T-helper 1 cell treated with Interleukin-12 subunit alpha and Interleukin-12 subunit beta and Interleukin-4 antibody, amounts not matched to agents 30 μg/mL and 1 μg/mL, for 36 hours (primary cell): Measurements from ENCODE around the gene SLIT3.

Experiments
- H3K27ac Mint-ChIP-seq: one replicate; pipeline ENCODE4 v1.8.0; 2021; ENCODE audit warnings: mild to moderate bottlenecking, mixed read lengths
- H3K27me3 Mint-ChIP-seq: one replicate; pipeline ENCODE4 v1.8.0; 2021; ENCODE audit warnings: low read depth, mixed read lengths
- H3K36me3 Mint-ChIP-seq: one replicate; pipeline ENCODE4 v1.8.0; 2021; ENCODE audit warnings: low read depth, mixed read lengths
- H3K4me1 Mint-ChIP-seq: one replicate; pipeline ENCODE4 v1.8.0; 2021; ENCODE audit warnings: low read depth, mixed read lengths
- H3K4me3 Mint-ChIP-seq: one replicate; pipeline ENCODE4 v1.8.0; 2021; ENCODE audit warnings: mild to moderate bottlenecking, moderate library complexity, mixed read lengths
- H3K9me3 Mint-ChIP-seq: one replicate; pipeline ENCODE4 v1.8.0; 2021; ENCODE audit warnings: mixed read lengths

SLIT3 gene

DNA sequence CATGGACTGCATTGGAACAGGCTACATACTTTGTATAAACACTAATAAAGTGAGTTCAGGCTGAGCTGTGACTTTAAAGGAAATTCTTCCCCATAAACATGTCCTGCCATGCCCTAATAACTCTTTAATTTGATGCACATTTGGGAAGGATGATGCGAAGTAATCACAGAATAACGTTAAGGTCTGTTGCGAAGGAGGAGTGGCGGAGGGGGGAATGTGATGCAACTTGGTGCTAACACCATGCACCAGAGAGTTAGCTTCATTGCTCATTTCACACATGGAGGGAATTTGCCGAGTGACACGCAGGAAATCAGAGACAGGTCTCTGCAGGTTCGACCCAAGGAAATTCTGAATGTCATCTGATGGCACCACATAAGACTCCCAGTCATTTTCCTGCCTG, 32.9 kb downstream of the SLIT3 start:
- Mint-ChIP-seq H3K36me3 (no peaks in the 10 kb centered on the region), H3K4me1 (no peaks in the 10 kb centered on the region), H3K27me3 (peaks cover 3% of the 10 kb centered on the region), H3K4me3 (no peak overlapping the region), H3K9me3 (no peaks in the 10 kb centered on the region), H3K27ac (no peak overlapping the region)

DNA sequence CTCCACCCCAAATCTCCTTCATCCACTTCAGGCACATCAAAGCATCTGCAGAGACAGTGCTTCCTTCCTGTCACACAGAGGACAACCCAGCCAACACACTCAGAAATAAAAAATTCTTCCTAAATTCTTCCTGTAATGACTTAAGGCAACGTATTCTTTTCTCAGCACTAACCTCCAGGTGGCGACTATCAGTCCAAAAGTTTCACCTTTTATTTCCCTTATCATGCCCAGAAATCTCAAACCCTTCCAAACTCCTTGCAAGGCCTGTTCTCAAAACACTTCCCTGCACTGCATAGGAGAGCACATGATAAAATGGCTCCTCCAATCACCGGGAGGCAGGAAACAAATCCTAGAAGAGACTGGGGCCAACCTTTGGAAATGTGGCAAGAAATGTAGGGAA, 35.1 kb downstream of the SLIT3 start:
- no peaks in the 10 kb centered on the region for H3K9me3 Mint-ChIP-seq
- peaks cover 3% of the 10 kb centered on the region for H3K27me3 Mint-ChIP-seq
- H3K4me1 Mint-ChIP-seq: no peaks in the 10 kb centered on the region
- no peaks in the 10 kb centered on the region for H3K36me3 Mint-ChIP-seq
- H3K4me3 Mint-ChIP-seq: no peak overlapping the region
- H3K27ac Mint-ChIP-seq: no peak overlapping the region

DNA sequence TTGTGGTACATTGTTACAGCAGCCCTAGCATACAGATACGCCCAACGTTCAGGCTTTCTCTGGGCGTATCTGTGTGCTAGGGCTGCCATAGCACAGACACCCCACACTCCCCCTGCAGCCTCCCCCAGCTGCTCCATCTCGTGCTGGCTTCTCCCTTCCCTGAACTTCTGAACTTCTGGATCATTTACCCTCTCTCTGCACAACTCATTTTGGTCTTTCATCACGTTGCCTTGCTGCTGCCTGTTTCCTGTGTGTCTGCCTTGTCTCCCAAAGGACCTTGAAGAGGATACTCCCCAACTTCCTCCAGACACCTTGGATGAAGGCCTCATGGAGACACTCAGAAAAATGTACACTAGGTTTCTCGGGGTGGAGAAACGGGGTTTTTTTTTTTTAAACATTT, 37.3 kb downstream of the SLIT3 start:
- peaks cover 3% of the 10 kb centered on the region for H3K27me3 Mint-ChIP-seq
- H3K9me3 Mint-ChIP-seq: no peaks in the 10 kb centered on the region
- no peaks in the 10 kb centered on the region for H3K4me1 Mint-ChIP-seq
- no peaks in the 10 kb centered on the region for H3K36me3 Mint-ChIP-seq
- H3K4me3 Mint-ChIP-seq: no peak overlapping the region
- no peak overlapping the region for H3K27ac Mint-ChIP-seq

DNA sequence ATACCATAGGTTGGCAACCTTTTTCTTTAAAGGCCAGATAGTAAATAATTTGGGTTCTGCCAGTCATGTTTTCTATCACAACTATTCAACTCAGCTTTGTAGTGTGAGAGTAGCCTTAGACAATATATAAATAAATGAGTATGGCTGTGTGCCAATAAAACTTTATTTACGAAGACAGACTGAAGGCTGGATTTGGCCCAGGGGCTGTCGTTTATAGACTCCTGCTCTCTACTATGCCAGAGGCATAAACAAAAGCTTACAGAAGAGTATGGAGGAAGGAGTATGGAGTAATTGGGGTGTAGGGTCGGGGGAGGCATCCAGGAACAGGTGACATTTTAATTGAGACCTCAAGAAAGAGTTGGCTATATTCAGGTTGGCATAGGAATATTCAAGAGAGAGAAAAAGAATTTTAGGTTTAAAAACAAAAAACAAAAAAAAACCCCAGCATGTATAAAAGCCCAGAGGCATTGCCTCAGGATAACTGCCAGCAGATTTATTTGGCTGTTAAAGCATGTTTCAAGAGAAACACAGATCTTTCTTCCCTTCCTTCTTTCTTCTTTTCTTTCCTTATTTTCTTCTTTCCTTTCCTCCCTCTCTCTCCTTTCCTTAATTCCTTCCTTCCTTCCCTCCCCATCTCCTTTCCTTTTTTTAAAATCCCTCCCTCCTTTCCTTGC, 39.9 kb downstream of the SLIT3 start:
- H3K9me3 Mint-ChIP-seq: no peaks in the 10 kb centered on the region
- no peaks in the 10 kb centered on the region for H3K36me3 Mint-ChIP-seq
- H3K4me3 Mint-ChIP-seq: no peak overlapping the region
- H3K4me1 Mint-ChIP-seq: no peaks in the 10 kb centered on the region
- no peaks in the 10 kb centered on the region for H3K27me3 Mint-ChIP-seq
- H3K27ac Mint-ChIP-seq: no peak overlapping the region

DNA sequence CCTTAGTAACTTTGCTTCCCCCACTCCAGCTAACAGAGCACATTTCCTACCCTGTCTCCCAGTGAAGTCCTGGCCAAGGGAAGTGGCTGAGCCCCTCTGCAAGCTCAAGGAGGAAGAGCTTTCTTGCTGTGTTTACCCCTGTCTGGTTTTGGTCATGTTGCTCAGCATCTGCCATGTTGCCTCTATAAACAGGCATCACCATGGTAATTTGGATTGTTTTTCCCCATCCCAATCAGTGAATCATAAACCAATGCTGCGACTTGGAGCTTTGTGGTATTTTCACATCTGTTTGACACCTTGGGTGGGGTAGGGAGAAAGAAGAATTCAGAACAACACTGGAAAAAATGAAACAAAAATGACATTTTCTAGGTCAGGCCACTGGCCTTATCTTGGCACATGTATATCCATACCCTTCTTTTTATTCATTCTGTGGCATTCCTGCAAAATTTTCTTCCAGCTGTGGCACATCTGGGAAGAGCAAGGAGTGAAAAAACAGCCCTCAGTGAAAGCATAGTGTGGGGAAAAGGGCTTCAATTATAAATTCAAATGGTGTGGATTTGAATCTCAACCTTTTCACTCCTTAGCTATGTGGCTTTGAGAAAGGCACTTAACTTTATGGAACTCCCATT, 42.5 kb downstream of the SLIT3 start:
- no peaks in the 10 kb centered on the region for H3K4me1 Mint-ChIP-seq
- H3K9me3 Mint-ChIP-seq: no peaks in the 10 kb centered on the region
- no peak overlapping the region for H3K4me3 Mint-ChIP-seq
- no peaks in the 10 kb centered on the region for H3K36me3 Mint-ChIP-seq
- H3K27me3 Mint-ChIP-seq: no peaks in the 10 kb centered on the region
- H3K27ac Mint-ChIP-seq: no peak overlapping the region

DNA sequence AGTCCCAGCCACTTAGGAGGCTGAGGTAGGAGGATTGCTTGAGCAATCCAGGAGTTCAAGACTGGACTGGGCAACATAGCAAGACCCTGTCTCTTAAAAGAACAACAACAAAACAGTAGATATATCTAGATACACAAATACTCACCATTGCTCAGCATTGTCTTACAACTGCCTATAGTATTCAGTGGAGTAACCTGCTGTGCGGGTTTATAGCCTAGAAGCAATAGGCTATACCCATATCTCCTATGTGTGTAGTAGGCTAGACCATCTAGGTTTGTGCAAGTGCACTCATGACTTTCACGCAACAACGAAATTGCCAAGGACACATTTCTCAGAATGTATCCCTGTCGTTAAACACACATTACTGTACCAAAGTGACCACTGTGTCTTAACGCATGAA, 44.7 kb downstream of the SLIT3 start:
- Mint-ChIP-seq H3K27ac (no peak overlapping the region), H3K27me3 (no peaks in the 10 kb centered on the region), H3K36me3 (no peaks in the 10 kb centered on the region), H3K4me3 (no peak overlapping the region), H3K9me3 (no peaks in the 10 kb centered on the region), H3K4me1 (no peaks in the 10 kb centered on the region)

DNA sequence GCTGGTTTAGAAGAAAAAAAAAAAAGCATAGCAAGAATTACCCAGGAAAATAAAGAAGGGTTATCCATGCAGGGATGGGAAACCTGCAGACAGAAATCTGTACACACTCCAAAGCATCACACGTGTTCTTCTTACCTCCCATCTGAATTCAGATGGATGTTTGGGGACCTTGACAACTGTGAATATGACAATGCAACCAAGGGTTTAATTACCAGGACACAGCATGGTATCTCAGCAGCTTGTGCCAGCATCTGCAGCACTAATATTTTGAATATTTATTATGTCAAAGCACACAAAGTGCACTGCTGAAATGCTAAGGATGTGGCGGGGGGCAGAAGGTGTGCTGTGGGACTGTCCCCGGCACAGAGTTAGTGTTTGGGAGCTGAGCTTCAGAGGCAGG, 47.9 kb downstream of the SLIT3 start:
- H3K4me1 Mint-ChIP-seq: no peaks in the 10 kb centered on the region
- no peak overlapping the region for H3K27ac Mint-ChIP-seq
- H3K27me3 Mint-ChIP-seq: no peaks in the 10 kb centered on the region
- H3K36me3 Mint-ChIP-seq: no peaks in the 10 kb centered on the region
- no peaks in the 10 kb centered on the region for H3K9me3 Mint-ChIP-seq
- no peak overlapping the region for H3K4me3 Mint-ChIP-seq

DNA sequence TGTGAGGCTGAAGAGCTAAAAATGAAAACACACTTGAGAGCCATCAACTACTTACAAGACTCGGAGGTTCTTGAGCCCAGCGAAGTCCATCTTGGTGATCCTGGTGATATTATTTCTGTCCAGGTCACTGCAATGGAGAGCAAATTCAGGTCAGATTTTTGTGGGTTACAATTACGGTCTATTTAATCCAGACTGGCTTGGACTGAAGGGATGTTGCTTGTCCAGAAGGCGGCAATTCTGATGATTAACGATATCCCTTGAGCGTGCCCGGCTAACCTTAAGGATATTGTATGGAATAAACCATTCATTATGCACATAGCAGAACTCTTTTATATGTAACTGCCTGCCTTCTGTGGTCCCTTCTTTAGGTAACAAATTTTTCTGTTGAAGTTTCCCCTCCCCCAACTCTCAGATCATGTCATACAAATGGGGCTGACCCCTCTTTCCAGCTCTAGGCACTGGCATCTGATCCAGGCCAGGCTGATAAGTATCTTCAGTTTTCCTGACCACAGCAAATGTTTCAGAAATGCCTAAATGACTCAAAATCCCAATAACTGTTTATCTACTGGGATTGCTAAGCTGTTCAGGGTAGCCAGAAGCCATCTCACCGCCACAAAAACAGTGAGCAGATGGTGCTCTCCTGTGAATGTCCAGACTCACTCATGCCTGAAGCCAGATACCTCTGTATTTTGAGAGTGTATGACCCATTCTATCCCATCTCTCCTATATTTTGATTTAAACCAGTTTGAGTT, 49.4 kb downstream of the SLIT3 start:
- Mint-ChIP-seq H3K9me3 (no peaks in the 10 kb centered on the region), H3K27me3 (no peaks in the 10 kb centered on the region), H3K27ac (no peak overlapping the region), H3K36me3 (no peaks in the 10 kb centered on the region), H3K4me3 (no peak overlapping the region), H3K4me1 (no peaks in the 10 kb centered on the region)

DNA sequence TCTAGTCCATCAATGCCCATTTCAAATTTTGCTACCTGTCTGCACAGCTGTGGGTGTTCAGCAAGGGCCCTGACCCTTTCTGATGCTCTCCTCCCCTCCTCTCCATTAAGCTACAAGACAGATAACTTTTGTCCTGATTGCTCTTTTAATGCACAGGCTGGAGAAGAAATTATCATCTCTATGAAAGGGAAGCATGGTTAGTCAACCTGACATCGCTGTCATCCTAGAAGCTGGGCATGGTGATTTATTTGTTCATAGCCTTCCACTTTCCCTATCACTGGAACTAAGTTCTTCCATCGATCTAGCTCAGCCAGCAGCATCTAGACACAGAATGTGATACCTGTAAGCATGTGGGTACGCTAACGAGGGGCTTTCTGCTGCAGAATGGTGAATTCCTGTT, 50.1 kb downstream of the SLIT3 start:
- no peak overlapping the region for H3K4me3 Mint-ChIP-seq
- H3K9me3 Mint-ChIP-seq: no peaks in the 10 kb centered on the region
- H3K27ac Mint-ChIP-seq: no peak overlapping the region
- H3K27me3 Mint-ChIP-seq: no peaks in the 10 kb centered on the region
- no peaks in the 10 kb centered on the region for H3K36me3 Mint-ChIP-seq
- no peaks in the 10 kb centered on the region for H3K4me1 Mint-ChIP-seq

DNA sequence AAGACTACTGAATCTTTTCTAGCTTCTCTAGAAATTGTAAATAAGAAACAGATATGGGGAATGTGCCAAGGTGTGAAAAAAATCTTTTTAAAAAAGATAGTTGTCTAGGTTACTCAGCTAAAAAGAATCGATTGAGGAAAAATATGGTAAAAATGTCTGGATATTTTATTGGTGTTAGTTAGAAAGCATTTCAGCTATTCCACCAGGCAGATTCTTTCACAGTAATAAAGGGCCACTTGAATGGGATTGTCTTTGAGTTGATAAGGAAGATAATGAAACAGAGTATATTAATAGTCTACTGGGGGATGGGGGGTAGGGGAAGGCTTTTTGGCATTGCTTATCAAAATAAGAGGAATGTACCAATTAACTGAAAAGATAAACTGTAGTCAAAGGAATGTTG, 51.9 kb downstream of the SLIT3 start:
- Mint-ChIP-seq H3K27me3 (no peaks in the 10 kb centered on the region), H3K4me3 (no peak overlapping the region), H3K9me3 (no peaks in the 10 kb centered on the region), H3K27ac (no peak overlapping the region), H3K36me3 (no peaks in the 10 kb centered on the region), H3K4me1 (no peaks in the 10 kb centered on the region)

DNA sequence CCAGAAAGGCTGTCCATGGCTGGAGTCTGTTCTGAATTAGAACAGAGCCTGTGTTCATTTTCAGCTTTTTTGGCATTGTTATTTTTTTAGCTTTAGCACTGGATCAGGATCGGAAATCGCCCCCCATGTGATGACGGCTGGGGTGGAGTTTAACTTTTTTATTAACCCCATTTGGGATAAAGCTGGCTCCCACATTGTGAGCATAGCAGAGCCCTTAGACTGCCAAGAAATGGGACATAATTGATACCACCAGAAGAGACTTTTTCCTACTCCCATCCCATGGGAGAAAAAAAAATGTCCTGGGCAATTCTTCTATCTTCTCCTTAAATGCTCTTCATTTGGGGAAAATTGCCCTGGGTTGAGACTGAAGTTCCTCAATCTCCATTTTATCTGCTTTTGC, 52.4 kb downstream of the SLIT3 start:
- no peaks in the 10 kb centered on the region for H3K4me1 Mint-ChIP-seq
- H3K27ac Mint-ChIP-seq: no peak overlapping the region
- no peaks in the 10 kb centered on the region for H3K27me3 Mint-ChIP-seq
- no peaks in the 10 kb centered on the region for H3K9me3 Mint-ChIP-seq
- H3K36me3 Mint-ChIP-seq: no peaks in the 10 kb centered on the region
- no peak overlapping the region for H3K4me3 Mint-ChIP-seq

DNA sequence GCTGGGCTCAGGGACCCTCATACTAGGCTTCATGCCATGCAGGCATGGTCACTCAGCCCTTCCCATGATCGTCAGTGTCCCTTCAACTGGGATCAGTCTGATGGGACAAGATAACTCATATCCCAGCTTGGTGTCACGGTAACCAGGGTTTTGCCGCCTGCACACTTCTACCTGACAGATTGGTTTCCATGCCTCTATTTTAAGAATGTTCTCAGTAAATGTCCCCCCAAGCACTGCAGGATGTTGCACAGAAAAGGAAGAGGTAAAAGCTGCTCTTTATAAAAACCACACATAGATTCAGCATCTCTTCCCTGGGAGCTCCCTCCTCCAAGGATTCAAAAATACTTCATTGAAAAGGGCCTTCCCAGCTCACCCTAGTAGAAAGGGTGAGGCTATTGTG, 56.1 kb downstream of the SLIT3 start:
- Mint-ChIP-seq H3K4me3 (no peak overlapping the region), H3K4me1 (no peaks in the 10 kb centered on the region), H3K9me3 (peaks cover 6% of the 10 kb centered on the region), H3K27ac (no peak overlapping the region), H3K36me3 (no peaks in the 10 kb centered on the region), H3K27me3 (no peaks in the 10 kb centered on the region)

DNA sequence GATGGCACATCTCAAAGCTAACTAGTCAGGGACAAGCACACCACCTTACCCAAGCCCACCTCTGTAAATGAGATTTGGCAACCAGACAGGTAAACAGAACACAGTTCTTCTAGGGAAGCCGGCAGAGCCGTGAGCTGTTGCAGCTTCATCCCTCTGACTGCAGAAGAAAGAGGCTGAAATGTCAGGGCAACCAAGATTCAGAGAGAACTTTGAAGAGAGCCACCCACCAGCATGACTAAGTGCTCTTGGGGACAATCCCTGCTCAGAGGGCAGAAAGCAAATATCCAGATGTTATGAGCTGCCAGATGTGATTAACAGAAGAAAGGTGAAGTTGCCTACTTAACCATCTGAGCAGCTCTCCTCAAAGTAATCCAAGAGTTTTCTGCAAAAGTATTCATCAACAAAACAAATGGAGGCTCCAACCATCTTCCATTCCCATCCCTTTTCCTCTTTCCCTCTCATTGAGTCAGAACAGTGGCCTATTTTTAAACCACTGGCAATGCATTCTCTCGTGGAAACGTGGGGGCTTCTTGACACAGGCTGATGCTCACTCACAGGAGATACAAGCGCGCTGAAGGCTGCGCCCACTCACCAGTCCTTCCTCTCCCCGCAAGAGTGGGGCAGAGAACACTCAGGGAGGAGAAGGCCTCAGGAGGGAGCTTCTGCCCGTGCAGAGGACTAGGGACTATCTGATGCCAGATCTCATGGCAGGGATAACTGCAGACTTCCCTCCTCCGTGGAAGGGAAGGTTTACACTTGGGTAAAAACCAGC, 57.1 kb downstream of the SLIT3 start:
- no peaks in the 10 kb centered on the region for H3K27me3 Mint-ChIP-seq
- peaks cover 6% of the 10 kb centered on the region for H3K9me3 Mint-ChIP-seq
- H3K4me1 Mint-ChIP-seq: no peaks in the 10 kb centered on the region
- H3K36me3 Mint-ChIP-seq: no peaks in the 10 kb centered on the region
- no peak overlapping the region for H3K4me3 Mint-ChIP-seq
- H3K27ac Mint-ChIP-seq: no peak overlapping the region

DNA sequence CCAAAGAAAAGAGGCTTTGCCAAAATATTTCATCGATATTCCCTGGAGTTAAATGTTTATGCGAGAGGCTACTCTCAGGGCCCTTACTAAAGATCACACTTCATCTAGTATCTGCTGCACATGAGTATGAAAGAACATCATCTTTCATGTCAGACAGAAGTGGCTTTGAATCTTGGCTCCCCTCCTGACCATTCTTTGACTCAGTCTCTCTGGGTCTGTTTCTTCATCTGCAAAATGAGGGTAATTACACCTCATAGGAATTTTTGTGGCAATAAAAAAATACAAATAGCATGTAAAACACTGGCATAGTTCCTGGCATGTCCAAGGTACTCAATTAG, 58.1 kb downstream of the SLIT3 start:
- H3K27ac Mint-ChIP-seq: no peak overlapping the region
- no peaks in the 10 kb centered on the region for H3K27me3 Mint-ChIP-seq
- H3K4me3 Mint-ChIP-seq: no peak overlapping the region
- H3K9me3 Mint-ChIP-seq: peaks cover 6% of the 10 kb centered on the region
- no peaks in the 10 kb centered on the region for H3K4me1 Mint-ChIP-seq
- H3K36me3 Mint-ChIP-seq: no peaks in the 10 kb centered on the region
